GM18505 (cell line): ENCODE results near the gene DTL.

ENCODE experiments used
- ATAC-seq: cut with Tn5 transposase; IDR thresholded peaks from one replicate; pipeline ENCODE4 v1.9.1; 2021; ENCODE audit not compliant: unreplicated experiment
- POLR2A ChIP-seq: IDR thresholded peaks from 4 replicates; pipeline ENCODE4 v1.6.1; 2011; ENCODE audit warnings: borderline replicate concordance; ENCODE audit not compliant: insufficient read depth, insufficient read length; ENCODE audit errors: extremely low read depth

Gene DTL

GRCh38 chr1:212138457-212138856 lies 102.9 kb downstream of the DTL start:
- no peak for ATAC-seq
- TF ChIP-seq POLR2A: no peak

- TF ChIP-seq POLR2A: no peak
- no peak for ATAC-seq
Observed at GRCh38 chr1:212139526-212140135, 104.1 kb downstream of the DTL start.

- no peak for ATAC-seq
- no peak for TF ChIP-seq POLR2A
Observed at GRCh38 chr1:212141404-212141803, 105.9 kb downstream of the DTL start.

GRCh38 chr1:212142883-212143530 lies 107.5 kb downstream of the DTL start:
- TF ChIP-seq POLR2A: no peak
- no peak for ATAC-seq

GRCh38 chr1:212147581-212148033 lies 112.1 kb downstream of the DTL start:
- TF ChIP-seq POLR2A: no peak
- ATAC-seq: no peak

GRCh38 chr1:212149566-212149965 lies 114.0 kb downstream of the DTL start:
- TF ChIP-seq POLR2A: no peak
- no peak for ATAC-seq

- no peak for TF ChIP-seq POLR2A
- no peak for ATAC-seq
Observed at GRCh38 chr1:212152308-212152693, 116.8 kb downstream of the DTL start.

- ATAC-seq: no peak
- no peak for TF ChIP-seq POLR2A
Observed at GRCh38 chr1:212152869-212153268, 117.3 kb downstream of the DTL start.

- no peak for ATAC-seq
Observed at GRCh38 chr1:212153635-212154034, 118.1 kb downstream of the DTL start.

More at GRCh38 chr1:212153635-212154034, 118.1 kb downstream of the DTL start:
- TF ChIP-seq POLR2A: no peak
